ENCODE measurements around the gene UNC50. TPM values are rescaled to one million over a fixed set of nuclear protein-coding genes. Genes with fewer than 3 reads are reported as not detected.

Gene UNC50
- total RNA-seq, 1 donor from 2014 or later, result 45.7 TPM

DNA sequence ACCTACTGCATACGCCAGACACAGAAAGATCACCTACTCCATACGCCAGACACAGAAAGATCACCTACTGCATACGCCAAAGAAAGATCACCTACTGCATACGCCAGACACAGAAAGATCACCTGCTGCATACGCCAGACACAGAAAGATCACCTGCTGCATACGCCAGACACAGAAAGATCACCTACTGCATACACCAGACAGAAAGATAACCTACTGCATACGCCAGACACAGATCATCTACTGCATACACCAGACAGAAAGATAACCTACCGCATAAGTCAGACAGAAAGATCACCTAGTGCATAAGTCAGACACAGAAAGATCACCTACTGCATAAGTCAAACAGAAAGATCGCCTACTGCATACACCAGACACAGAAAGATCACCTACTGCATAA lies 25.9 kb upstream of the UNC50 start:
- TF ChIP-seq, protein P1, sequence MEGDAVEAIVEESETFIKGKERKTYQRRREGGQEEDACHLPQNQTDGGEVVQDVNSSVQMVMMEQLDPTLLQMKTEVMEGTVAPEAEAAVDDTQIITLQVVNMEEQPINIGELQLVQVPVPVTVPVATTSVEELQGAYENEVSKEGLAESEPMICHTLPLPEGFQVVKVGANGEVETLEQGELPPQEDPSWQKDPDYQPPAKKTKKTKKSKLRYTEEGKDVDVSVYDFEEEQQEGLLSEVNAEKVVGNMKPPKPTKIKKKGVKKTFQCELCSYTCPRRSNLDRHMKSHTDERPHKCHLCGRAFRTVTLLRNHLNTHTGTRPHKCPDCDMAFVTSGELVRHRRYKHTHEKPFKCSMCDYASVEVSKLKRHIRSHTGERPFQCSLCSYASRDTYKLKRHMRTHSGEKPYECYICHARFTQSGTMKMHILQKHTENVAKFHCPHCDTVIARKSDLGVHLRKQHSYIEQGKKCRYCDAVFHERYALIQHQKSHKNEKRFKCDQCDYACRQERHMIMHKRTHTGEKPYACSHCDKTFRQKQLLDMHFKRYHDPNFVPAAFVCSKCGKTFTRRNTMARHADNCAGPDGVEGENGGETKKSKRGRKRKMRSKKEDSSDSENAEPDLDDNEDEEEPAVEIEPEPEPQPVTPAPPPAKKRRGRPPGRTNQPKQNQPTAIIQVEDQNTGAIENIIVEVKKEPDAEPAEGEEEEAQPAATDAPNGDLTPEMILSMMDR (IDR thresholded peaks at IDR 0.05), result no peak
- Mint-ChIP-seq H3K36me3 (ENCODE audit: unreplicated experiment) (peaks cover 20% of the 10 kb centered on the region), H3K4me3 (ENCODE audit: unreplicated experiment) (no peak overlapping the region), H3K27ac (ENCODE audit: unreplicated experiment) (no peak overlapping the region), H3K4me1 (ENCODE audit: unreplicated experiment) (no peaks in the 10 kb centered on the region), H3K9me3 (ENCODE audit: unreplicated experiment) (no peaks in the 10 kb centered on the region), H3K27me3 (ENCODE audit: unreplicated experiment) (no peaks in the 10 kb centered on the region)
- no peak for DNase-seq (ENCODE audit: extremely low spot score, unreplicated experiment)

- Mint-ChIP-seq H3K4me3 (ENCODE audit: unreplicated experiment) (no peak overlapping the region), H3K27me3 (ENCODE audit: unreplicated experiment) (no peaks in the 10 kb centered on the region), H3K4me1 (ENCODE audit: unreplicated experiment) (no peaks in the 10 kb centered on the region), H3K36me3 (ENCODE audit: unreplicated experiment) (peaks cover 24% of the 10 kb centered on the region), H3K27ac (ENCODE audit: unreplicated experiment) (no peak overlapping the region), H3K9me3 (ENCODE audit: unreplicated experiment) (no peaks in the 10 kb centered on the region)
- TF ChIP-seq, protein P1 (IDR thresholded peaks at IDR 0.05), result no peak
- DNase-seq (ENCODE audit: extremely low spot score, unreplicated experiment), result peak; percentile 48
Measured at GRCh38 chr2:98583276-98583675, 25.1 kb upstream of the UNC50 start.

DNA sequence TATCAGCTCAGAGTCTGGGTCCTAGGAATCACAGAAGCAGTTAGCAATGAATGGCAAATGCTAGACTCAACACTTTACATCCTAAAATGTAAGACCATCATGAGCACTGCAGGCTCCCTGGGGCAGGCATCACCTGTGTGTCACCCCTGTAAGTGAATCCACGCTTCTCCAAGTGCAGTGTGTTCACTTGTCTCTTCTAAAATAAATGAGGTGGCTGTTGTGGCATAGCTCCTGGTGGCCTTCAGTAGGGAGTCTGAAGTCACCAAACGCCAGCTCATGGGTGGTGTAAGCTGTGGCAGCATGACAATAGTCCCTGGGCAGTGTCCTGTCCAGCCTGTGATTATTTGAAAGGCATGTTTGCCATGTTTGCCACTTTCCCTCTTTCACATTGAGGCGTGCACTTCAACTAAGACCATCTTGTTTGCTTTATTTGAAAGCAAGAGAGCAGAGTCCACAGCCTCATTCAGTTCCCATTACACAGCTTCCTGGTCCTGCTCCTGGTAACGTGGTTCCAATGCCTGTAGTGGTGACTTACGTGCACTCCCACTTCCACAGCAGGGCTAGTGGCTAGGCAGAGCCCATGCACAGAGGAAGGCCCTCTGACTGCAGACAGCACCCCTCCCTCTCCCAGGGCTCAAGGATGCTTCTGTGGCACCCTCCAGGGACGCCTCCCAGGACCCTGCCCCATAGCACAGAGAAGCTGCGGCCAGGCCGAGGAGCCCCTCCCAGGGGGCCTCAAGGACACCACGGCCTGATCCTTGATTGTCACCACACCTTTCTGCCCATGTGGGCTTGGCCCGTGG lies 24.4 kb upstream of the UNC50 start:
- Mint-ChIP-seq H3K4me3 (ENCODE audit: unreplicated experiment) (no peak overlapping the region), H3K27me3 (ENCODE audit: unreplicated experiment) (no peaks in the 10 kb centered on the region), H3K9me3 (ENCODE audit: unreplicated experiment) (no peaks in the 10 kb centered on the region)

GRCh38 chr2:98585386-98585785 lies 23.0 kb upstream of the UNC50 start:
- DNase-seq (ENCODE audit: extremely low spot score, unreplicated experiment), result peak; percentile 60
- H3K4me3 Mint-ChIP-seq (ENCODE audit: unreplicated experiment), result no peak overlapping the region

More for the DNA sequence above, 24.4 kb upstream of the UNC50 start:
- H3K27ac Mint-ChIP-seq (ENCODE audit: unreplicated experiment), result no peak overlapping the region
- H3K36me3 Mint-ChIP-seq (ENCODE audit: unreplicated experiment), result peaks cover 25% of the 10 kb centered on the region
- H3K4me1 Mint-ChIP-seq (ENCODE audit: unreplicated experiment), result no peaks in the 10 kb centered on the region
- DNase-seq (ENCODE audit: extremely low spot score, unreplicated experiment), result peak; percentile 59
- TF ChIP-seq, protein P1 (IDR thresholded peaks at IDR 0.05), result no peak

GRCh38 chr2:98586551-98587140 lies 21.7 kb upstream of the UNC50 start:
- H3K27ac Mint-ChIP-seq (ENCODE audit: unreplicated experiment), result no peak overlapping the region
- no peaks in the 10 kb centered on the region for H3K27me3 Mint-ChIP-seq (ENCODE audit: unreplicated experiment)
- no peaks in the 10 kb centered on the region for H3K4me1 Mint-ChIP-seq (ENCODE audit: unreplicated experiment)
- no peaks in the 10 kb centered on the region for H3K9me3 Mint-ChIP-seq (ENCODE audit: unreplicated experiment)
- TF ChIP-seq, protein P1 (IDR thresholded peaks at IDR 0.05), result no peak
- DNase-seq (ENCODE audit: extremely low spot score, unreplicated experiment), result no peak
- no peak overlapping the region for H3K4me3 Mint-ChIP-seq (ENCODE audit: unreplicated experiment)
- H3K36me3 Mint-ChIP-seq (ENCODE audit: unreplicated experiment), result peaks cover 22% of the 10 kb centered on the region

More at GRCh38 chr2:98585386-98585785, 23.0 kb upstream of the UNC50 start:
- Mint-ChIP-seq H3K4me1 (ENCODE audit: unreplicated experiment) (no peaks in the 10 kb centered on the region), H3K36me3 (ENCODE audit: unreplicated experiment) (peaks cover 22% of the 10 kb centered on the region), H3K27ac (ENCODE audit: unreplicated experiment) (no peak overlapping the region), H3K9me3 (ENCODE audit: unreplicated experiment) (no peaks in the 10 kb centered on the region), H3K27me3 (ENCODE audit: unreplicated experiment) (no peaks in the 10 kb centered on the region)
- TF ChIP-seq, protein P1 (IDR thresholded peaks at IDR 0.05), result no peak

All from osteocyte (in vitro differentiated cells).